Measurements from ENCODE around the gene SNIP1.
"Not testable (repeated sequence)": the region's sequence is repeated elsewhere in the genome, so short reads cannot be mapped to it uniquely, and the experiment has no call there.

SNIP1 gene

GRCh38 chr1:37513795-37514349 is 40.2 kb downstream of the SNIP1 start:
- peak; percentile 48 for DNase-seq (ENCODE audit: low read depth)

- no peak for DNase-seq (ENCODE audit: low read depth)
Observed at GRCh38 chr1:37509181-37509580, 44.9 kb downstream of the SNIP1 start.

GRCh38 chr1:37506740-37507139 is 47.4 kb downstream of the SNIP1 start:
- no peak for DNase-seq (ENCODE audit: low read depth)

GRCh38 chr1:37502791-37503190 is 51.3 kb downstream of the SNIP1 start:
- DNase-seq (ENCODE audit: low read depth): not testable (repeated sequence)

GRCh38 chr1:37502104-37502503 is 52.0 kb downstream of the SNIP1 start:
- DNase-seq (ENCODE audit: low read depth): no peak

GRCh38 chr1:37501661-37502060 is 52.4 kb downstream of the SNIP1 start:
- DNase-seq (ENCODE audit: low read depth): no peak

- DNase-seq (ENCODE audit: low read depth): no peak
Observed at GRCh38 chr1:37498872-37499617, 55.0 kb downstream of the SNIP1 start.

GRCh38 chr1:37497832-37498231 is 56.3 kb downstream of the SNIP1 start:
- DNase-seq (ENCODE audit: low read depth): no peak

- no peak for DNase-seq (ENCODE audit: low read depth)
Observed at GRCh38 chr1:37495875-37496274, 58.2 kb downstream of the SNIP1 start.

- no peak for DNase-seq (ENCODE audit: low read depth)
Observed at GRCh38 chr1:37493336-37494098, 60.6 kb downstream of the SNIP1 start.

GRCh38 chr1:37487619-37487984 is 66.5 kb downstream of the SNIP1 start:
- no peak for DNase-seq (ENCODE audit: low read depth)

- peak; percentile 68 for DNase-seq (ENCODE audit: low read depth)
Observed at GRCh38 chr1:37486680-37487618, 67.1 kb downstream of the SNIP1 start.

GRCh38 chr1:37485902-37486679 is 68.0 kb downstream of the SNIP1 start:
- no peak for DNase-seq (ENCODE audit: low read depth)
